Thyroid gland (tissue), 4 donors: ENCODE measurements around the gene DPP10.

Experiments used
- CTCF ChIP-seq, 6 experiments: fragments of 200-600 bp in 3 of 6; fragments of 450-650 bp in 3 of 6; sonication (generic) in 3 of 6; IDR thresholded peaks; one replicate each; pipeline ENCODE4 v1.5.1; 2016 to 2019; ENCODE audit warnings: antibody characterized with exemption in 6 of 6, mild to moderate bottlenecking in 2 of 6, inconsistent platforms in 1 of 6, moderate library complexity in 1 of 6
- POLR2A ChIP-seq, 2 donors: fragments of 450-650 bp; IDR thresholded peaks; one replicate each; pipeline ENCODE4 v1.6.1; 2017; ENCODE audit warnings: antibody characterized with exemption in 2 of 2, mild to moderate bottlenecking in 2 of 2, moderate library complexity in 1 of 2

GRCh38 chr2:115413791-115414190 lies 971.4 kb downstream of the DPP10 start:
- TF ChIP-seq CTCF (IDR thresholded peaks at IDR 0.05) = no peak
- TF ChIP-seq POLR2A (IDR thresholded peaks at IDR 0.05) = no peak
